Astrocyte (in vitro differentiated cells and primary cell): ENCODE data around the gene KRT6B. TPM values are rescaled to one million over a fixed set of nuclear protein-coding genes. Genes with fewer than 3 reads are reported as not detected.
"Not testable (repeated sequence)": the region's sequence is repeated elsewhere in the genome, so short reads cannot be mapped to it uniquely, and the experiment has no call there.

Experiments used
- DNase-seq: peaks from one replicate; pipeline ENCODE4 v3.0.0-alpha.2; 2010; ENCODE audit warnings: low read depth
- FAIRE-seq: peaks from 2 replicates; lab custom pipeline; 2011; peaks lifted over from hg19 to GRCh38; lab: Jason Lieb, UNC
- H2AFZ ChIP-seq: 2 replicates; pipeline ENCODE4 v1.6.0; 2012; ENCODE audit warnings: low read depth, low read length, inconsistent platforms
- H3K27ac ChIP-seq: 2 replicates; pipeline ENCODE4 v1.5.1; 2011; ENCODE audit warnings: low read depth, low read length, inconsistent platforms
- H3K27me3 ChIP-seq: 2 replicates; pipeline ENCODE4 v1.6.0; 2011; ENCODE audit warnings: low read length, inconsistent platforms; ENCODE audit not compliant: insufficient read depth
- H3K36me3 ChIP-seq: 2 replicates; pipeline ENCODE4 v1.5.1; 2011; ENCODE audit warnings: low read length, inconsistent platforms; ENCODE audit not compliant: insufficient read depth
- H3K4me1 ChIP-seq: 2 replicates; pipeline ENCODE4 v1.5.1; 2011; ENCODE audit warnings: low read length, inconsistent platforms; ENCODE audit not compliant: insufficient read depth
- H3K4me2 ChIP-seq: 2 replicates; pipeline ENCODE4 v1.6.0; 2012; ENCODE audit warnings: low read length, inconsistent platforms
- H3K4me3 ChIP-seq: 2 replicates; pipeline ENCODE4 v1.5.1; 2011; ENCODE audit warnings: low read depth, mild to moderate bottlenecking, low read length, inconsistent platforms; ENCODE audit not compliant: insufficient read depth
- H3K79me2 ChIP-seq: 2 replicates; pipeline ENCODE4 v1.6.0; 2012; ENCODE audit warnings: mild to moderate bottlenecking, low read length, inconsistent platforms; ENCODE audit not compliant: insufficient read depth
- H3K9ac ChIP-seq: 2 replicates; pipeline ENCODE4 v1.6.0; 2012; ENCODE audit warnings: mild to moderate bottlenecking, low read length, inconsistent platforms
- H3K9me3 ChIP-seq: 2 replicates; pipeline ENCODE4 v1.5.1; 2012; ENCODE audit warnings: low read depth, mild to moderate bottlenecking, low read length, inconsistent platforms; ENCODE audit not compliant: insufficient read depth
- H4K20me1 ChIP-seq: 2 replicates; pipeline ENCODE4 v1.6.0; 2012; ENCODE audit warnings: low read length, inconsistent platforms; ENCODE audit not compliant: insufficient read depth
- H3K27ac Mint-ChIP-seq: one replicate; pipeline ENCODE4 v1.8.0; 2021; ENCODE audit warnings: mild to moderate bottlenecking, mixed read lengths; ENCODE audit not compliant: unreplicated experiment
- H3K27me3 Mint-ChIP-seq: one replicate; pipeline ENCODE4 v1.8.0; 2021; ENCODE audit warnings: low read depth, mixed read lengths; ENCODE audit not compliant: unreplicated experiment
- H3K36me3 Mint-ChIP-seq: one replicate; pipeline ENCODE4 v1.8.0; 2021; ENCODE audit warnings: low read depth, mixed read lengths; ENCODE audit not compliant: unreplicated experiment
- H3K4me1 Mint-ChIP-seq: one replicate; pipeline ENCODE4 v1.8.0; 2021; ENCODE audit warnings: low read depth, mixed read lengths; ENCODE audit not compliant: unreplicated experiment
- H3K4me3 Mint-ChIP-seq: one replicate; pipeline ENCODE4 v1.8.0; 2021; ENCODE audit warnings: mild to moderate bottlenecking, moderate library complexity, mixed read lengths; ENCODE audit not compliant: unreplicated experiment
- H3K9me3 Mint-ChIP-seq: one replicate; pipeline ENCODE4 v1.8.0; 2021; ENCODE audit warnings: mild to moderate bottlenecking, mixed read lengths; ENCODE audit not compliant: unreplicated experiment
- EZH2 ChIP-seq: IDR thresholded peaks from 2 replicates; pipeline ENCODE4 v1.6.1; 2012; ENCODE audit warnings: mild to moderate bottlenecking, low read length, inconsistent platforms; ENCODE audit not compliant: insufficient read depth
- total RNA-seq: library from RNA; stranded (reverse); gene quantifications from 2 replicates; pipeline ENCODE4 v1.2.1, GENCODE V29; 2021
- TF ChIP-seq, protein P1 (sequence below): IDR thresholded peaks from 2 replicates; pipeline ENCODE4 v1.5.1; 2011; ENCODE audit warnings: low read depth, mild to moderate bottlenecking, inconsistent platforms, low read length, moderate library complexity; ENCODE audit not compliant: insufficient read depth

The KRT6B gene
- total RNA-seq, 1 donor from 2014 or later, result not detected

DNA sequence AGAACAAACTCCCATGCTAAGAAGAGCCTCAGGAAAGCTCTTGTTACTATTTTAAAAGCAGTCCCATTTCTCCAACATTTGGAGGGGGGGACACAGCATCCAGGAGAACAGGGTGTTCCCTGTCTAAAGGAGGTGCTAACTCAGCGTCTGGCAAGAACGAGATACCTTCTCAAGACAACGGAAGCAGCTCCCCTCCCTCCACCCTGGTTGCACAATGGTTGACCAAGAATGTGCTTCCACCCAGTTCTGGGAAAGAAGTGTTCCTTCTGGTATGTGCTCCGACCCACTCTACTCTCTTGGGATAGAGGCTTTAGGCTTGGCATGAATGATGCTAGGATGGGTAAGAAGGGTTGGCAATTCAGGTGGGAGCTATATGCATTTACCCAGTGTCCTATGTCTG lies 42.6 kb upstream of the KRT6B start:
- Mint-ChIP-seq H3K4me1 (peaks cover 26% of the 10 kb centered on the region), H3K9me3 (peaks cover 2% of the 10 kb centered on the region), H3K36me3 (no peaks in the 10 kb centered on the region), H3K27ac (no peak overlapping the region), H3K4me3 (no peak overlapping the region), H3K27me3 (peaks cover 36% of the 10 kb centered on the region)
- H3K4me3 ChIP-seq, result no peak overlapping the region
- no peaks in the 10 kb centered on the region for H3K79me2 ChIP-seq
- no peak overlapping the region for H2AFZ ChIP-seq
- DNase-seq (peak; percentile 50), FAIRE-seq (no peak)
- H3K4me2 ChIP-seq, result no peak overlapping the region
- H3K9me3 ChIP-seq, result no peaks in the 10 kb centered on the region
- peaks cover 14% of the 10 kb centered on the region for H3K27me3 ChIP-seq
- peaks cover 21% of the 10 kb centered on the region for H3K4me1 ChIP-seq
- no peaks in the 10 kb centered on the region for H3K36me3 ChIP-seq
- TF ChIP-seq, protein P1, sequence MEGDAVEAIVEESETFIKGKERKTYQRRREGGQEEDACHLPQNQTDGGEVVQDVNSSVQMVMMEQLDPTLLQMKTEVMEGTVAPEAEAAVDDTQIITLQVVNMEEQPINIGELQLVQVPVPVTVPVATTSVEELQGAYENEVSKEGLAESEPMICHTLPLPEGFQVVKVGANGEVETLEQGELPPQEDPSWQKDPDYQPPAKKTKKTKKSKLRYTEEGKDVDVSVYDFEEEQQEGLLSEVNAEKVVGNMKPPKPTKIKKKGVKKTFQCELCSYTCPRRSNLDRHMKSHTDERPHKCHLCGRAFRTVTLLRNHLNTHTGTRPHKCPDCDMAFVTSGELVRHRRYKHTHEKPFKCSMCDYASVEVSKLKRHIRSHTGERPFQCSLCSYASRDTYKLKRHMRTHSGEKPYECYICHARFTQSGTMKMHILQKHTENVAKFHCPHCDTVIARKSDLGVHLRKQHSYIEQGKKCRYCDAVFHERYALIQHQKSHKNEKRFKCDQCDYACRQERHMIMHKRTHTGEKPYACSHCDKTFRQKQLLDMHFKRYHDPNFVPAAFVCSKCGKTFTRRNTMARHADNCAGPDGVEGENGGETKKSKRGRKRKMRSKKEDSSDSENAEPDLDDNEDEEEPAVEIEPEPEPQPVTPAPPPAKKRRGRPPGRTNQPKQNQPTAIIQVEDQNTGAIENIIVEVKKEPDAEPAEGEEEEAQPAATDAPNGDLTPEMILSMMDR, result no peak
- no peak for TF ChIP-seq EZH2
- H4K20me1 ChIP-seq, result no peaks in the 10 kb centered on the region
- no peak overlapping the region for H3K9ac ChIP-seq
- no peak overlapping the region for H3K27ac ChIP-seq

DNA sequence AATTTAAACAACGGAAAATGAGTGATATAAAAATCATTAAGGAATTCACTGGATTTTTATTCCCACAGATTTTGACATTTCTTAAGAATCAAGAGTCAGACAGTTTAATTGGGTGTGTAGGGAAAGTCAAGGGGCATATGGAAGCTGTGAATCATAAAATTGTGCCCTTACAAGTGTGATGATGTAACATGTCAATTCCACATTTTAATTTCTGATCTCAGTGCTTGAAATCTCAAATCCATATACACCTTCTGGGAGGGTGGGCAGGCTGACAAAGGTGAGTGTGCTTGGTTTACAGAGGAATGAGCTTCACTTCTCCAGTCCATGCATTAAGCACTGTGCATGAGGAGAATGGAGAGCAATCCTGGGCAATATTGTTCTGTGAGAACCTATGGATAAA lies 42.2 kb upstream of the KRT6B start:
- peaks cover 2% of the 10 kb centered on the region for H3K9me3 Mint-ChIP-seq
- H3K4me1 ChIP-seq, result peaks cover 21% of the 10 kb centered on the region
- H3K36me3 ChIP-seq, result no peaks in the 10 kb centered on the region
- FAIRE-seq (no peak), DNase-seq (no peak)
- H3K4me2 ChIP-seq, result no peak overlapping the region
- H3K36me3 Mint-ChIP-seq, result no peaks in the 10 kb centered on the region
- H3K4me1 Mint-ChIP-seq, result peaks cover 26% of the 10 kb centered on the region
- no peaks in the 10 kb centered on the region for H3K79me2 ChIP-seq
- H3K27ac ChIP-seq, result no peak overlapping the region
- H3K27ac Mint-ChIP-seq, result no peak overlapping the region
- H3K4me3 ChIP-seq, result no peak overlapping the region
- H3K27me3 ChIP-seq, result peaks cover 14% of the 10 kb centered on the region
- H3K9me3 ChIP-seq, result no peaks in the 10 kb centered on the region
- TF ChIP-seq EZH2, result no peak
- TF ChIP-seq, protein P1, result no peak
- no peaks in the 10 kb centered on the region for H4K20me1 ChIP-seq
- peaks cover 38% of the 10 kb centered on the region for H3K27me3 Mint-ChIP-seq
- no peak overlapping the region for H3K9ac ChIP-seq
- H2AFZ ChIP-seq, result no peak overlapping the region
- no peak overlapping the region for H3K4me3 Mint-ChIP-seq

DNA sequence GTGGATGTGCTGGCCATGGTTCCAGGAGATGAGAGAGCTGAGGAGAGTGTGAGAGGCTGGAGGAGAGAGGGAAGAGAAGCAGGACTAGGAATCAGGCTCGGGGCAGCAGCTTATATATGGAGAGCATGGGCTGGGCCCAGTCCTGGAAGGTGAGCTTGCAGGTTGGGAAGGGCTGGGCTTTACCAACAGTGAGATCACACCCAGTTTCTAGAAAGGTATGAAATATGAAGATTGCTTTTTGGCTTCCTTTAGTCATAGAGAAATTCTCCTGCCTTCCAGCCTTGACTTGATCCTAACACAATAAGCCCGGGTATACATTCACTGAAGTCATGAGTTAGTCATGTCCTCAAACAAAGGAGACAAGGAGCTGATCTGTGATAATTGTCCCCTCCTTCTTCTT lies 41.2 kb upstream of the KRT6B start, which contains the start of gene KRT6A:
TSS of gene KRT6A (minus strand) at position 86 of the 400 bp plus-strand sequence. CDS start at position 17, 69 bp downstream.
- Histone ChIP-seq H2AFZ (no peak within 1 kb of the TSS), H3K4me1 (peaks cover 21% of the 10 kb centered on the region), H4K20me1 (no peaks in the 10 kb centered on the region), H3K4me3 (no peak within 1 kb of the TSS), H3K79me2 (no peaks in the 10 kb centered on the region), H3K27me3 (peaks cover 17% of the 10 kb centered on the region), H3K4me2 (no peak within 1 kb of the TSS), H3K27ac (no peak within 1 kb of the TSS), H3K9ac (no peak within 1 kb of the TSS), H3K36me3 (no peaks in the 10 kb centered on the region), H3K9me3 (no peaks in the 10 kb centered on the region)
- DNase-seq, result no peak
- Mint-ChIP-seq H3K4me1 (peaks cover 25% of the 10 kb centered on the region), H3K27me3 (peaks cover 44% of the 10 kb centered on the region), H3K4me3 (no peak within 1 kb of the TSS), H3K9me3 (peaks cover 2% of the 10 kb centered on the region), H3K27ac (no peak within 1 kb of the TSS), H3K36me3 (no peaks in the 10 kb centered on the region)
- no peak for TF ChIP-seq EZH2
- TF ChIP-seq, protein P1, result no peak
- no peak for FAIRE-seq

DNA sequence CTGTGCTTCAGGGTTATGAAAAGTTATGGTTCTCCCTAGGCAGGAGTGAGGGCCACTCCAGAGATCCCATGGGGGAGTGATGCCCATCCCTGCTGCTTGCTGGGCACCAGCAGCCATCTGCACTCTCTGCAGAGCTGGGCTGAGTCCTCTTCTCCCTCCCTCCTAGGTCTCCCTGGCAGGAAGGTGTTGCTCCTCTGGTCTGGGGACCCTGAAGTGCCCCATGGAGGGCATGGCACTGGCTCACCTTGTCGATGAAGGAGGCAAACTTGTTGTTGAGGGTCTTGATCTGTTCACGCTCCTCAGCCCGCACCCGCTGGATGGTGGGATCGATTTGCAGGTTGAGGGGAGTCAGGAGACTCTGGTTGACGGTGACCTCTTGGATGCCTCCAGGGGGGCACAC lies 40.5 kb upstream of the KRT6B start:
- not testable (repeated sequence) for DNase-seq, H3K27ac Mint-ChIP-seq, H3K9ac ChIP-seq, H3K36me3 Mint-ChIP-seq, H3K79me2 ChIP-seq, H3K36me3 ChIP-seq, FAIRE-seq, H3K9me3 Mint-ChIP-seq, H3K27ac ChIP-seq, H3K4me3 ChIP-seq, H3K9me3 ChIP-seq, H4K20me1 ChIP-seq, H2AFZ ChIP-seq, H3K4me3 Mint-ChIP-seq, H3K4me2 ChIP-seq
- Histone ChIP-seq H3K4me1 (peaks cover 21% of the 10 kb centered on the region), H3K27me3 (peaks cover 17% of the 10 kb centered on the region)
- Mint-ChIP-seq H3K4me1 (peaks cover 23% of the 10 kb centered on the region), H3K27me3 (peaks cover 45% of the 10 kb centered on the region)
